ENCODE data around the gene SCP2.

Gene SCP2

GRCh38 chr1:53066891-53067738 lies 140.0 kb downstream of the SCP2 start:
- no peak for DNase-seq (ENCODE audit: low read depth in 2 of 2)

DNA sequence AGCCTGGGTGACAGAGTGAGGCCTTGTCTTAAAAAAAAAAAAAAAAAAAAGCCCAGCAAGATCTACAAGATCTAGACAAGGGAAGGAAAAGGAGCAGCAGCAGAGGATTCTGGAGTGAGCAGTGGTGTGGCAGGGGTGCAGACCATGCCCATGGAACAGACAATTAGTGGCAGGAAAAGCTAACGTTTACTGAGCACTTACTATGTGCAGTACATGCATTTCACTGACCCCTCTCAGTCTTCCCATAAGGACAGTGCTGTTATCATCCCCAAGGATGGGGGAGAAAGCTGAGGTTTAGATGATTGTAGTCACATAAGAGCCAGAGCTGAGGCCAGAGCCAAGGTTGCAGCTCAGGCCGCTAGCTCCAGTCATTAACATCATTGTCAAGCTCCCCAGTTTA lies 140.8 kb downstream of the SCP2 start:
- DNase-seq (ENCODE audit: low read depth in 2 of 2) = no peak

GRCh38 chr1:53068314-53069099 lies 141.4 kb downstream of the SCP2 start:
- DNase-seq (ENCODE audit: low read depth in 2 of 2) = no peak

DNA sequence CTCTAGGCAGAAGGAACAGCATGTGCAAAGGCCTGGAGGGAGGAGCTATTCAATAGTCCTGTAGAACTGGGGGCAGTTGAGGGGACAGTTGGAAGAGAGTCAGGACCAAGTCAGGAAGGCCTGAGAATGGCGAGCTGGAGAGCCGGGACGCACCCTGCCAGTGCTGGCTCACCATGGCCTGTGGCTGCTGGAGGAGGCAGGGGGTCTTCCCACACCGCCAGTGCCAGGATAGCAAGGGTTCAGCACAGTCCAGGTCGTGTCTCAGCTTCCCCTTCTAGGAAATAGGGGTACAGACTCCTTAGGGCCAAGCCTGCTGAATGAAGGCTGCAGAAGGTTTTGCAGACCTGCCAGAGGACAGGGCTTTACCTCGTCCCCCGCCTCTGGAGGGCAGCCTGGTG lies 142.2 kb downstream of the SCP2 start:
- no peak for DNase-seq (ENCODE audit: low read depth in 2 of 2)

DNA sequence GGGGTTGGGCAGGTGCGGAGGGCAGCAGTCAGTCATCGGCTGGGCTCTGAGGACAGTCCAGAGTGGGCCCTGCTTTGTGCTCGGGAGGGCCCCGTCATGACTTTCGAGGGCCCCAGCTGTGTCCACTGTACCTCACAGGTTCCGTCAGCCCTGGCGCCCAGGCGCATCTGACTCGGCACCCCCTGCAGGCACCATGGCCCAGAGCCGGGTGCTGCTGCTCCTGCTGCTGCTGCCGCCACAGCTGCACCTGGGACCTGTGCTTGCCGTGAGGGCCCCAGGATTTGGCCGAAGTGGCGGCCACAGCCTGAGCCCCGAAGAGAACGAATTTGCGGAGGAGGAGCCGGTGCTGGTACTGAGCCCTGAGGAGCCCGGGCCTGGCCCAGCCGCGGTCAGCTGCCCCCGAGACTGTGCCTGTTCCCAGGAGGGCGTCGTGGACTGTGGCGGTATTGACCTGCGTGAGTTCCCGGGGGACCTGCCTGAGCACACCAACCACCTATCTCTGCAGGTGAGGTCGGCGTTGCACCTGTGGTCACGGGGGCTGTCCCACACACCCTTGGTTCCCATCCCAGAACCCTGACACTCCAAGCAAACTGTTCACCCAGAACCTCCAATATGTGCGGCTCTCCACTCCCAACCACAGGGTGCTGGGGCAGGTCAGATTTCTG lies 142.7 kb downstream of the SCP2 start:
- DNase-seq (ENCODE audit: low read depth in 2 of 2) = no peak

- DNase-seq (ENCODE audit: low read depth in 2 of 2) = no peak
These were observed 143.5 kb downstream of the SCP2 start for GRCh38 chr1:53070621-53071020.

- no peak for DNase-seq (ENCODE audit: low read depth in 2 of 2)
These were observed 144.2 kb downstream of the SCP2 start for GRCh38 chr1:53071167-53071865.

DNA sequence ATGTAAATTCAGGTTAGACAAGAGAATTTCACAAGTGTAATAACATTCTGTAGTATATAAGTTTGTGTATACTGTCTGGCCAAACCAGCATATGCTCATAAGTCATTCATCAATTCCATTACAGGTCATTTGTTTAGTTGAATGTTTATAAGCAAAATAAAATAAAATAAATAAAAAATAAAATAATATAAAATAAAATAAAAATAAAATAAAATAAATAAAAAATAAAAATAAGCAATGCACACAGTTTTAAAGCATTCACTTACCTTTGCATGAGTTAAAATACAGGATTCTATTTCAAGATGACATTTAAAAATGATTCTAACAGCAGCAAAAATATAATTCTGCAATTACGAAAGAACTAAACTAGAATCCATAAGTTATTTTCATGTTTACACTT lies 144.8 kb downstream of the SCP2 start:
- no peak for DNase-seq (ENCODE audit: low read depth in 2 of 2)

DNA sequence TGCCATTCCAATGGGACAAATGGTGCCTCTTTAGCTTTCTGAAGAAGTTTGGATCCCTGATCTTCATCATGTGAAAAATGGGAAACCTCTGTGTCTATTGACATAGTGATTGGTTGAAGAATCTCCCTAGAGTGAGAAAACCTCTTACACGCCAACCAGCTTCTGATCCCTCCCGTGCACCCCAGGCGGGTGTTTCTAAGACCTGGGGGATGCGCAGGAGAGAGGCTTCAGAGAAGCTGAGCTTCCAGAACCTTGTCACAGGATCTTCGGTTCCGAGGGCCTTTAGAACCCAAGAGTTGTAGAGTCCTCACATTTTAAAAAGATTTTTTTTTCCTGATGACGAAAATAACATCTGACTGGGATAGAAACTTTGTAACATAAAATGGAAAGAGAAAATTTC lies 146.2 kb downstream of the SCP2 start:
- DNase-seq (ENCODE audit: low read depth in 2 of 2) = no peak

GRCh38 chr1:53073868-53074311 lies 146.8 kb downstream of the SCP2 start:
- DNase-seq (ENCODE audit: low read depth in 2 of 2) = no peak

DNA sequence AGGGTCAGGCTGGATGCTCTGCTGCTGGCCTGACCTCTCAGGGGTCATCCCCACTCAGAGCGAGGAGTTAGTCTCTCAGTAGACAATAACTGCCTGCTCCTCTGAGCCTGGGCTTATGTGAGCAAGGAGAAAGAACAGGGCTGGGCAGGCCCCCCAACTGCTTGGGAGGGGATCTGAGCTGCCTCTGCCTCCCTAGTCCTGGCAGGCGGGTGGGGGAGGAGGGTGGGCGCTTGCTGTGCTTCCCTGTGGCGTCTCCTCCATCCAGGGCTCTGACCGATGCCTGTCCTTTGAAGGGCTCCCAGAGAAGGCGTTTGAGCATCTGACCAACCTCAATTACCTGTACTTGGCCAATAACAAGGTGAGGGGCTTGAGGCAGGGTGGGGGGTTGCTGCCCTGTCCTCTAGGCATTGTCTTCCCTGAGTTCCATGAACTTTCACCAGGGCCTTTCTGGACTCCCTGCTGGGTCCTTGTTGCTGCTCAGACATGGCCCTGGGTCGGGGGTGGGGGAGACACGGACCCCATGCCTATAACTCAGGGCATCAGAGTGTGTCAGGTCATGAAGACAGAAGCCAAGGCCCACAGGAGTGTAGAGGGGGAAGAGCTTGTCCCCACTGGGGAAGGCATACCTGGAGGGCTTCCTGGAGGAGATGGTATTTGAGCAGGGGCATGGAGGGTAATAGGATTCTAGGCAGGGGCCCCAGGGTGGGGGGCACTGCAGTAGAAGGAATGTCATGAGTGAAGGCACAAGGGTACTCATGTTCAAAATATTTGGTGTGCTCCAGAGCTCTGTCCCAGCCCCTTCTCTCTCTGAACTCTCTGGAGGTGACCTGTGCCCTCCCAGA lies 147.5 kb downstream of the SCP2 start:
- DNase-seq (ENCODE audit: low read depth in 2 of 2) = no peak

DNA sequence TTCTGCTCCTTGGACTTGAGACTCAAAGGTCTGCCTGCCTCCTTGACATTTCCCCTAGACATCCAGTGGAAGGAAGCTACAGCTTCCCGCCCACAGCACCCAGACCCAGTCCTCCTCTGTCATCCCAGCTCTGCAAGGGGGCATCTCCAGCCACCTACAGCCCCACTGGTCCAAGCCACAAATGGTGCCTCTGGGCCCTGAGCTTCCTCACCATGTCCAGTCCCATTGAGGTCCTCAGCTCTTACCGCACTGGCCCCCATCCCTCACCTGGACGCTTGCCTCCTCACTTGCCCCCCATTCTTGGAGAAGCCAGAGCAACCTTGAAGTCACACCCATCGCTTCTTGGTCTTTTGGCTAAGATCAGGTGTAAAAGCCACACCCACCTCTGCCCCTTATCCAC lies 148.1 kb downstream of the SCP2 start:
- DNase-seq (ENCODE audit: low read depth in 2 of 2) = no peak

GRCh38 chr1:53075761-53076163 lies 148.7 kb downstream of the SCP2 start:
- DNase-seq (ENCODE audit: low read depth in 2 of 2) = no peak

GRCh38 chr1:53076165-53076564 lies 149.1 kb downstream of the SCP2 start:
- DNase-seq (ENCODE audit: low read depth in 2 of 2) = no peak

DNA sequence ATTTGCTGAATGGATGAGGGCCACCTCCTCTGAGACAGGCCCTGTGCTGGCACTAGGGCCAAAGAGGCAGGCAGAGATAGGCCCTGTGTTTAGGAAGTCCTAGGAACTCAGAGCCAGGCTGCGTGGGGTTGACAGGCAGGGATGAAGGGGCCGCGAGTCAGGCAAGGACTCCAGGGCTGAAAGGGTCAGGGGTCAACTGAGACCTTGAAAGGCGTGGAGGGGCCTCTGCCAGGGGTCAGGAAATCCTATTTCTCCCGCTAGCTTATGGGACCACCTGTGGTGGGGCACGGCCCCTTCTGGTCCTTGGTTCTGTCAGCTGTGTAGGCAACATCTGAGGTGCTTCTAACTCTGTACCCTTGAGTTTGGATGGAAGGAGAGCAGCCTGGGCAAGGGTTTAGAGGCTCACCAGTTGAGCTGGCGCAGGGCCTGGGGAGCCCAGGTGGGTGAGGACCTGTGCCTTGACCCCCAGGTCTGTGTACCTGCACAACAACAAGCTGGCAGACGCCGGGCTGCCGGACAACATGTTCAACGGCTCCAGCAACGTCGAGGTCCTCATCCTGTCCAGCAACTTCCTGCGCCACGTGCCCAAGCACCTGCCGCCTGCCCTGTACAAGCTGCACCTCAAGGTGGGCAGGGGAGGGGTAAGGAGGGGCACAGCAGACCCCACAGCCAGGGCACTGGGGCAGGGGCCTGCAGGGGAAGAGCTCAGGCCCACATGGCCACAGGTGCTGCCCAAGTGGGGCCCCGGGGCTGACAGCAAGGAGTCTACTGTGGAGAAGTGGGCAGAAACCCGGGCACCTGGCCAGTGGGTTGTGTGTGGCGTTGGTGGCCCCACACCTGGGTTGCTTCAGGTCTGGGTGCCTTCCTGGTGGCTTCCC lies 149.9 kb downstream of the SCP2 start:
- DNase-seq (ENCODE audit: low read depth in 2 of 2) = no peak

DNA sequence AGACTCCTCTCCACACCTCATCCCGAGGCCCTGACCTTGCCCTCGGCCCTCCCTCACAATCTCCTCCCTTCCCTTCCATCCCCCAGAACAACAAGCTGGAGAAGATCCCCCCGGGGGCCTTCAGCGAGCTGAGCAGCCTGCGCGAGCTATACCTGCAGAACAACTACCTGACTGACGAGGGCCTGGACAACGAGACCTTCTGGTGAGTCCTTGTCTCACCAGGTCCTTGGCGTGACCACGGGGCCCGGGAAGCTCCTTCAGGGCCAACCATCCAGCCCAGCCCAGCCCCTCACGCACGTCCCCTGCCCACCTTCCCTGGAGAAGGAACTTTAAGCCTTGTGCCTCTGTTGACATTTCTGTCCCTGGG lies 150.5 kb downstream of the SCP2 start:
- DNase-seq (ENCODE audit: low read depth in 2 of 2) = no peak

DNA sequence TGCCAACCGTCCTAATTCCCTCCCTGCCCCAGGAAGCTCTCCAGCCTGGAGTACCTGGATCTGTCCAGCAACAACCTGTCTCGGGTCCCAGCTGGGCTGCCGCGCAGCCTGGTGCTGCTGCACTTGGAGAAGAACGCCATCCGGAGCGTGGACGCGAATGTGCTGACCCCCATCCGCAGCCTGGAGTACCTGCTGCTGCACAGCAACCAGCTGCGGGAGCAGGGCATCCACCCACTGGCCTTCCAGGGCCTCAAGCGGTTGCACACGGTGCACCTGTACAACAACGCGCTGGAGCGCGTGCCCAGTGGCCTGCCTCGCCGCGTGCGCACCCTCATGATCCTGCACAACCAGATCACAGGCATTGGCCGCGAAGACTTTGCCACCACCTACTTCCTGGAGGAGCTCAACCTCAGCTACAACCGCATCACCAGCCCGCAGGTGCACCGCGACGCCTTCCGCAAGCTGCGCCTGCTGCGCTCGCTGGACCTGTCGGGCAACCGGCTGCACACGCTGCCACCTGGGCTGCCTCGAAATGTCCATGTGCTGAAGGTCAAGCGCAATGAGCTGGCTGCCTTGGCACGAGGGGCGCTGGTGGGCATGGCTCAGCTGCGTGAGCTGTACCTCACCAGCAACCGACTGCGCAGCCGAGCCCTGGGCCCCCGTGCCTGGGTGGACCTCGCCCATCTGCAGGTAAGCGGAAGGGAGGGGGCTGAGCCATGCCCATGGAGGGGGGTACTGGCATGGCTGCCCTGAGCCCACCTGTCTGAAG lies 151.4 kb downstream of the SCP2 start:
- no peak for DNase-seq (ENCODE audit: low read depth in 2 of 2)

GRCh38 chr1:53079251-53079650 lies 152.2 kb downstream of the SCP2 start:
- no peak for DNase-seq (ENCODE audit: low read depth in 2 of 2)

DNA sequence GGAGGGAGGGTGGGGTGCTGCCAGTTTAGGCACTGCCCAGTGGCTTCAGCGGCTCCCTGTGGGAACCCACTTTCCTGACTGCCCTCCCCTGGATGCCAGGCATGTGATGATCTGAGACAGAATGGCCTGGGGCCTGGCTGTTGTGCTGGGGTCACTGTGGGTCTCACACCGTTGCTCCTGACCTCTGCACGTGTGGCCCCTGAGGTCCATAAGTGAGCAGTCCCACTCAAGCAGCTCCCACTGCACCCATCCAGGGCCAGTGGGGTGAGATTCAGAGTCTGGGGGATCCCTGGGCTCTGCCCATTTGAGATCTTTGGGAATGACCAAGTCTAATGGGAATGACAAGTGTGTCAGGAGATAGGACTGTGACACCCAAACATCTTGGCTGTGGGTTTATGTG lies 153.0 kb downstream of the SCP2 start:
- no peak for DNase-seq (ENCODE audit: low read depth in 2 of 2)

Data from stimulated activated CD4-positive, alpha-beta T cell treated with anti-CD3 and anti-CD28 coated beads, Interleukin-15, amount 100 ng/mL, for 48 hours (primary cell).